ENCODE results near the gene INPP4B. TPM values are rescaled to one million over a fixed set of nuclear protein-coding genes. Genes with fewer than 3 reads are reported as not detected.
A peak's percentile ranks its signal among the peaks of the same experiment; 100 is the strongest.

The INPP4B gene
- total and polyA plus RNA-seq, 3 donors from 2014 or later: 23.2 to 64.5 (median 55.2) TPM

- Histone ChIP-seq H3K36me3 (ENCODE audit: low read depth, missing control alignments) (no peaks in the 10 kb centered on the region), H3K27me3 (no peaks in the 10 kb centered on the region), H3K9me3 (no peaks in the 10 kb centered on the region), H3K27ac (peak overlapping the region in 1 of 2 donors; percentile 55), H3K4me3 (no peak overlapping the region), H3K4me1 (no peaks in the 10 kb centered on the region)
- WGBS, 2 donors: 46 to 68% methylated on average over 1 of the region's 1 CpG
- intact Hi-C loops (cut with DNase I; ENCODE audit: low total_unique reads): no loop called here
- TF ChIP-seq CTCF (IDR thresholded peaks at IDR 0.05) (no peak), POLR2A (IDR thresholded peaks at IDR 0.05) (no peak)
- DNase-seq: peak; percentile 45
Measured at GRCh38 chr4:142331646-142332045, 514.5 kb downstream of the INPP4B start.

- peak; percentile 60 for DNase-seq
- H3K4me1 ChIP-seq: no peaks in the 10 kb centered on the region
- TF ChIP-seq POLR2A (IDR thresholded peaks at IDR 0.05) (no peak), CTCF (IDR thresholded peaks at IDR 0.05) (no peak)
- H3K27me3 ChIP-seq: no peaks in the 10 kb centered on the region
- peak overlapping the region in 1 of 2 donors; percentile 55 for H3K27ac ChIP-seq
- intact Hi-C loops (cut with DNase I; ENCODE audit: low total_unique reads): no loop called here
- WGBS, 2 donors: 57 to 69% methylated on average over 4 of the region's 4 CpGs
- no peaks in the 10 kb centered on the region for H3K36me3 ChIP-seq (ENCODE audit: low read depth, missing control alignments)
- H3K4me3 ChIP-seq: no peak overlapping the region
- no peaks in the 10 kb centered on the region for H3K9me3 ChIP-seq
Measured at GRCh38 chr4:142331132-142331531, 515.0 kb downstream of the INPP4B start.

GRCh38 chr4:142330311-142330710 is 515.8 kb downstream of the INPP4B start:
- no peak for DNase-seq
- no peaks in the 10 kb centered on the region for H3K36me3 ChIP-seq (ENCODE audit: low read depth, missing control alignments)
- no peaks in the 10 kb centered on the region for H3K27me3 ChIP-seq
- H3K4me1 ChIP-seq: no peaks in the 10 kb centered on the region
- intact Hi-C loops (cut with DNase I; ENCODE audit: low total_unique reads): no loop called here
- peak overlapping the region in 1 of 2 donors; percentile 55 for H3K27ac ChIP-seq
- no peak overlapping the region for H3K4me3 ChIP-seq
- WGBS, 2 donors: 93 to 94% methylated on average over 5 of the region's 5 CpGs
- TF ChIP-seq CTCF (IDR thresholded peaks at IDR 0.05): no peak
- TF ChIP-seq POLR2A (IDR thresholded peaks at IDR 0.05): no peak
- no peaks in the 10 kb centered on the region for H3K9me3 ChIP-seq

DNA sequence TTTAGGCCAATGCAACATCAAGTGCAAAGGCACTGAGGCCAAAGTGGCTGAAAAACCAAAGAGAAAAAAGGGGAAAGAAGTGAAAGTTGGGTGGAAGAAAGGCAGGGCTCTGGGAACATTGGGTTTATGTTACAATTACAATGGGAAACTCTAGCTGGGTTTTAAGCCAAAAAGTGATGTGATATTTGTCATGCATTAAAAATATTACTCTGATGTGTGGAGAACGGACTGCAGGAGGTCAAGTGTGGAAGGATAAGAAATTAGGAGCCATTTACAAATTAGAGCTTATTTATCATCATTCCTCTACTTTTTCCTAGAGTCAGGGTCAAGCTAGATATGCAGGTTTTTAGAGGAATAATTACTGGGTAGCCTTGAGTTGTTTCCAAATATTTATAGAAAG is 516.8 kb downstream of the INPP4B start:
- DNase-seq: no peak
- WGBS, 2 donors: 55 to 56% methylated on average over 1 of the region's 1 CpG
- no peaks in the 10 kb centered on the region for H3K27me3 ChIP-seq
- H3K4me1 ChIP-seq: no peaks in the 10 kb centered on the region
- no peaks in the 10 kb centered on the region for H3K36me3 ChIP-seq (ENCODE audit: low read depth, missing control alignments)
- H3K27ac ChIP-seq: no peak overlapping the region
- H3K9me3 ChIP-seq: no peaks in the 10 kb centered on the region
- TF ChIP-seq POLR2A (IDR thresholded peaks at IDR 0.05): no peak
- no peak for TF ChIP-seq CTCF (IDR thresholded peaks at IDR 0.05)
- intact Hi-C loops (cut with DNase I; ENCODE audit: low total_unique reads): no loop called here
- no peak overlapping the region for H3K4me3 ChIP-seq

DNA sequence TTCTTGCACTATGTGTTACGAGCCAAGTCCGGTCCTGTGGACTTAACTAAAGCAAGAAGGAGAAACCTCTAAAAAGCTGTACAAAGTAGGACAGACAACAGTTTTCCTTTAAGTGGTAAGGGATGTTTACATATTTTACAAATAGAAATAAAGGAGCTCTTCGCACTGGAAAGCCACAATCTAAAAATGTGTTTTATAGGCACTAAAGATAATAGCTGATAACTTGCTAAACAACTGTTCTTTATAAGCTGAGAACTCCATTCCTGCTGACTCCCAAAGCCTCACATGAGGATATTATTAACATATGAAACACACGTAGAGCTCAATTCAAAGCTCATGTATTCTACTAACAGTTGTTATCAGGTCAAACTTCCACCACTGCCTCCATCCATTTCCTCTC is 519.9 kb downstream of the INPP4B start:
- intact Hi-C loops (cut with DNase I; ENCODE audit: low total_unique reads): no loop called here
- H3K27ac ChIP-seq: no peak overlapping the region
- H3K27me3 ChIP-seq: no peaks in the 10 kb centered on the region
- H3K36me3 ChIP-seq (ENCODE audit: low read depth, missing control alignments): no peaks in the 10 kb centered on the region
- H3K9me3 ChIP-seq: no peaks in the 10 kb centered on the region
- 87 to 89% methylated on average over 4 of the region's 4 CpGs for WGBS, 2 donors
- H3K4me1 ChIP-seq: no peaks in the 10 kb centered on the region
- TF ChIP-seq CTCF (IDR thresholded peaks at IDR 0.05): no peak
- TF ChIP-seq POLR2A (IDR thresholded peaks at IDR 0.05): no peak
- no peak overlapping the region for H3K4me3 ChIP-seq
- no peak for DNase-seq

Measured in testis (tissue), 3 donors.